OCI-LY3 (cell line): ENCODE measurements around the gene MMP20.

ENCODE experiments used
- EZH2phosphoT487 ChIP-seq: fragments of 200-600 bp; shearing (Covaris generic); IDR thresholded peaks from 2 replicates; pipeline ENCODE4 v1.6.1; 2018; ENCODE audit warnings: antibody characterized with exemption, mixed run types, low read depth
- TF ChIP-seq, protein P1 (sequence below): fragments of 200-600, 300-600 bp; sonication (generic); IDR thresholded peaks from 2 replicates; pipeline ENCODE4 v1.5.1; 2014; ENCODE audit warnings: antibody characterized with exemption, low read length, low read depth

DNA sequence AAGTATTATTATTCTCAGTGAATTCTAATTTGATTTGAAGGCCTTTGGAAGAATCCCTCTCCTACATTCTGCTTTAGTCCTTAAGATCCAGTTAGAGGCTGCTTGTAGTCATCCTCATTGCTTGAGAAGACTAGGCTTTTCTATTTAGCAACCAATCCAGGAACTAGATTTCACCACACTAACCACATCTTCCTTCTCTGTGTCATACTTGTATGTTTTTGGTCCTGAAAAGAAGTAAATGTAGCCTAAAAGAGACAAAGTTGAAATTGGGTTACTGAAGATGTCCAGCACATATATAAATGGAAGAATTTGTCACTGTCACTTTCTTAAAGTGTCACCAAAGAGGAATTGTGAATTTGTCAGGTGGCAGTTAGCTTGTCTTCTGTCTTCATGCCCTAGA lies 48.0 kb downstream of the MMP20 start:
- TF ChIP-seq, protein P1, sequence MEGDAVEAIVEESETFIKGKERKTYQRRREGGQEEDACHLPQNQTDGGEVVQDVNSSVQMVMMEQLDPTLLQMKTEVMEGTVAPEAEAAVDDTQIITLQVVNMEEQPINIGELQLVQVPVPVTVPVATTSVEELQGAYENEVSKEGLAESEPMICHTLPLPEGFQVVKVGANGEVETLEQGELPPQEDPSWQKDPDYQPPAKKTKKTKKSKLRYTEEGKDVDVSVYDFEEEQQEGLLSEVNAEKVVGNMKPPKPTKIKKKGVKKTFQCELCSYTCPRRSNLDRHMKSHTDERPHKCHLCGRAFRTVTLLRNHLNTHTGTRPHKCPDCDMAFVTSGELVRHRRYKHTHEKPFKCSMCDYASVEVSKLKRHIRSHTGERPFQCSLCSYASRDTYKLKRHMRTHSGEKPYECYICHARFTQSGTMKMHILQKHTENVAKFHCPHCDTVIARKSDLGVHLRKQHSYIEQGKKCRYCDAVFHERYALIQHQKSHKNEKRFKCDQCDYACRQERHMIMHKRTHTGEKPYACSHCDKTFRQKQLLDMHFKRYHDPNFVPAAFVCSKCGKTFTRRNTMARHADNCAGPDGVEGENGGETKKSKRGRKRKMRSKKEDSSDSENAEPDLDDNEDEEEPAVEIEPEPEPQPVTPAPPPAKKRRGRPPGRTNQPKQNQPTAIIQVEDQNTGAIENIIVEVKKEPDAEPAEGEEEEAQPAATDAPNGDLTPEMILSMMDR, result no peak
- no peak for TF ChIP-seq EZH2phosphoT487
